ENCODE results near the gene CBL.

DNA sequence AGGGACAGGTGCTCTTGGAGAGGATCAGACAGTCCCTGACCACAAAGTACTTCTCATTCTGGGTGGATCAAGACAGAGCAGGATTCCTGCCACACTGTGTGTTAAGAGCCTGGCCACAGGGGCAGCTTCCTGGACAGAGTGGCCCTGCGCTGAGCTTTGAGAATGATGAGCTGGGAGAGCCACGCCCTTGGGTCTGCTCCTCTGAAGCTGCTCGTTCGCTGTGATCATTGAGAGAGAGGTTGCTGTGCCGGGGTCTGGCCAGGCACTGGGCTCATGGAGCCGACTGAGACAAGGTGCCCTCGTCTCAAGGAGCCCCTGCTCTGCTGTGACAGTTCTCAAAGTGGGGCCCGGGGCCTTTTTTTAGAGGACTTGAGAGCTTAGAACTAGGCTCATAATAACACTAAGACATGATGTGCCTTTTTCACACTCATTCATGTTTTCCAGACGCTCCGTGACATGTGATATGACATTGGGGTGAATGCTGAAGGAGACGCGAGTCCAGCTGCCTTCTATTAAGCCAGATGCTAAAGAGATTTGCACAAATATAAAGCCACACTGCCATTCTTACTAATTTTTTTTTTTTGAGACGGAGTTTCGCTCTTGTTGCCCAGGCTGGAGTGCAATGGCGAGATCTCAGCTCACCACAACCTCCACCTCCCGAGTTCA, 141.9 kb downstream of the CBL start:
- TF ChIP-seq, protein P1, sequence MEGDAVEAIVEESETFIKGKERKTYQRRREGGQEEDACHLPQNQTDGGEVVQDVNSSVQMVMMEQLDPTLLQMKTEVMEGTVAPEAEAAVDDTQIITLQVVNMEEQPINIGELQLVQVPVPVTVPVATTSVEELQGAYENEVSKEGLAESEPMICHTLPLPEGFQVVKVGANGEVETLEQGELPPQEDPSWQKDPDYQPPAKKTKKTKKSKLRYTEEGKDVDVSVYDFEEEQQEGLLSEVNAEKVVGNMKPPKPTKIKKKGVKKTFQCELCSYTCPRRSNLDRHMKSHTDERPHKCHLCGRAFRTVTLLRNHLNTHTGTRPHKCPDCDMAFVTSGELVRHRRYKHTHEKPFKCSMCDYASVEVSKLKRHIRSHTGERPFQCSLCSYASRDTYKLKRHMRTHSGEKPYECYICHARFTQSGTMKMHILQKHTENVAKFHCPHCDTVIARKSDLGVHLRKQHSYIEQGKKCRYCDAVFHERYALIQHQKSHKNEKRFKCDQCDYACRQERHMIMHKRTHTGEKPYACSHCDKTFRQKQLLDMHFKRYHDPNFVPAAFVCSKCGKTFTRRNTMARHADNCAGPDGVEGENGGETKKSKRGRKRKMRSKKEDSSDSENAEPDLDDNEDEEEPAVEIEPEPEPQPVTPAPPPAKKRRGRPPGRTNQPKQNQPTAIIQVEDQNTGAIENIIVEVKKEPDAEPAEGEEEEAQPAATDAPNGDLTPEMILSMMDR (IDR thresholded peaks at IDR 0.05), result no peak
- no peak for TF ChIP-seq EP300 (IDR thresholded peaks at IDR 0.05)
- no peak for TF ChIP-seq POLR2A (IDR thresholded peaks at IDR 0.05)
